GM21367 (cell line): ENCODE measurements around the gene WDR5.

Source experiments
- ATAC-seq: cut with Tn5 transposase; IDR thresholded peaks from one replicate; pipeline ENCODE4 v1.9.1; 2021; ENCODE audit not compliant: unreplicated experiment

WDR5 gene

GRCh38 chr9:134186471-134187109 is 50.7 kb downstream of the WDR5 start:
- no peak for ATAC-seq

DNA sequence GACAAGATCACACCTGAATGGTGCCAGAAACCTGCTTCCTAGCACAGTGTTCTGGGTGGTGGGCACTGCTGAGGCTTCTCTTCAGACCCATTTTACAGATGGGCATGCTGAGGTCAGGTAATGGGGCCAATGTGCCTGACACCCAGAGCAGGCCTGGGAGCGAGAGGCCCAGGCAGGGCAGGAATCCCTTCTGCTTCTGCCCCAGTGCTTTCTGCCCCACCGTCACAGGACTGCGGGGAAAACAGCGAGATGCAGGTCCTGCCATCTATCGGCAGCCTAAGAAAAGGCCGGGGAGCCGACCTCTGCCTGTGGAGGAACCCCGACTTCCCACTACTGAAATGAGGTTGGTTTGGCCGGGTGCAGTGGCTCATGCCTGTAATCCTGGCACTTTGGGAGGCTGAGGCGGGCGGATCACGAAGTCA is 51.2 kb downstream of the WDR5 start:
- no peak for ATAC-seq

DNA sequence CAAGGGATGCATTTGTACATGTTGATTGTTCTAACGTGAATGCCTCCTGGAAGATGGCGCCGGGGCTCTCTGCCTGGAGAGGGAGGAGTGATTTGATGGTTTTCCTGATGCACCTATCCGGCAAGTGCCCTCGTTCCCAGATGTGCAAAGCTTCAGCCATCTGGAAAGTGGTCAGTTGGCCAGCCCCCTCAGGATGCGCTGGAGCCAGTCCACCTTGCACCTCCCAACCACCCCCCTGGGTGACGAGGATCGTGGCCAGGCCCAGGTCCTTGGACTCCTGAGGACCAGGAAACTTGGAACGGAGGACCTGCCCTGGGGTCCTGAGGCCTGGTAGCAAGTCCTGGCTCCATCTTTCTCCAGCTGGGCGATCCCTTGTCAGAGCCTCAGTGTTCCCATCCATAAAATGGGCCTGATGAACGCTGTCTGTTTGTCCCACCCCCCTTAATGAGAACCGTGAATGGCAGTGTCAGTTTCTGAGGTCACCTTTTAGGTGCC is 52.1 kb downstream of the WDR5 start:
- no peak for ATAC-seq

- ATAC-seq, result no peak
Measured at GRCh38 chr9:134188386-134189144, 52.7 kb downstream of the WDR5 start.

DNA sequence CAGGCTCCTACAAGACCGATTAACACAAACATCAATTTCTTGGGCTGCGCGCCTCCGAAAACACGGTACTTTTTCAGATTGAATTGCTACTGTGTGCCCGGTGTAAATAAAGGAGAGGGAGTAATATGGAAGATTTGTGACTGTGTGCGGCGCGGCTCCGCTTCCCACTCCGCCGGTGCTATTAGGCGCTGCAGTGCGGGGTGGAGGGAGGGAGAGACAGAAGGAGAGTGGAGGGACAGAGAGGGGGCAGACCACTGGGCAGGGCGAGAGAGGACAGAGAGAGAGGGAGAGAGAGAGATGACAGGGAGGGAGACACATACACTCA is 53.2 kb downstream of the WDR5 start:
- ATAC-seq, result no peak

GRCh38 chr9:134189470-134190231 is 53.8 kb downstream of the WDR5 start:
- ATAC-seq, result no peak

- ATAC-seq, result no peak
Measured at GRCh38 chr9:134190232-134191121, 54.6 kb downstream of the WDR5 start.

GRCh38 chr9:134191455-134192209 is 55.8 kb downstream of the WDR5 start:
- ATAC-seq, result no peak

GRCh38 chr9:134192311-134192950 is 56.5 kb downstream of the WDR5 start:
- ATAC-seq, result no peak

- no peak for ATAC-seq
Measured at GRCh38 chr9:134192951-134193731, 57.3 kb downstream of the WDR5 start.

DNA sequence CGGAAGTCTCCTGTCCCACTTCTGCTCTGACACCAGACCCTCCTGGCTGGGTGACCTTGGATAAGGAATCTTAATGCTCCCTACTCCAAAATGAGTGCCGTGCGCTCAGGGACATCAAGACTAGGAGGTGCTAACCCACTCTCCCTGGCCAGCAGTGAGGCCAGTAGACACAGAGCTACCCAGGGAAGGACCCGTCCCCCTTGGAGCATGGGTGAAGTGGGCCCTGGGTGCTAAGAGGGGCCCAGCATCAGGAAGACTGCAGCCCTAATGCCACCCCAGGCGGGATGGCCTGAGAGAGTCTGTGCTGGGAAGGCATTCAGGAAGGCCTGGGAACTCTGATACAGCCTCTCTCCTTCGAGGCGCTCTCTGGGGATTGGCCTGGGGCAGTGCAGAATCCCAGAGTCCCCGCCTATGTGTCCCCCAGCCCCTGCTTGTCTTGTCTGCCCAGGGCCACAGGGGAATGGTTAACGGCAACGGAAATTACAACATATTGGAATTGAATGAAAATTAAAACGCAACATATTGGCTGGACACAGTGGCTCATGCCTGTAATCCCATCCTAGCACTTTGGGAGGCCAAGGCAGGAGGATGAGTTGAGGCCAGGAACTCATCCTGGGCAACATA is 58.1 kb downstream of the WDR5 start:
- no peak for ATAC-seq

GRCh38 chr9:134195558-134195957 is 59.7 kb downstream of the WDR5 start:
- no peak for ATAC-seq

DNA sequence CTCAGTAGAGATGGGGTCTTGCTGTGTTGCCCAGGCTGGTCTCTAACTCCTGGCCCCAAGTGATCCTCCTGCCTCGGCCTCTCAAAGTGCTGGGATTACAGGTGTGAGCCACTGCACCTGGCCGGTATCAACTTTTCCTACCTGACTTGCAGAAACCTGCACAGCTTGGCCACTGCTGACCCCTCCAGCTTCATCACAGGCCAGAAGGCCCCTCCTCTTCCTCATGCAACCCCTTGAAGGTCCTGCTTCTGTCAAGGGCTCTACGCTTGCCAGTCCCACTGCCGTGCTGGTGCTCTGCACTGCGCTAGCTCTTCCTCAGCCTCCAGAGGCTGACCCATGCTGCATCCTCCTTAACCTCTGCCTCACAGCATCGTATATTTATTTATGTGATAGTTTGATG is 61.0 kb downstream of the WDR5 start:
- ATAC-seq, result no peak

DNA sequence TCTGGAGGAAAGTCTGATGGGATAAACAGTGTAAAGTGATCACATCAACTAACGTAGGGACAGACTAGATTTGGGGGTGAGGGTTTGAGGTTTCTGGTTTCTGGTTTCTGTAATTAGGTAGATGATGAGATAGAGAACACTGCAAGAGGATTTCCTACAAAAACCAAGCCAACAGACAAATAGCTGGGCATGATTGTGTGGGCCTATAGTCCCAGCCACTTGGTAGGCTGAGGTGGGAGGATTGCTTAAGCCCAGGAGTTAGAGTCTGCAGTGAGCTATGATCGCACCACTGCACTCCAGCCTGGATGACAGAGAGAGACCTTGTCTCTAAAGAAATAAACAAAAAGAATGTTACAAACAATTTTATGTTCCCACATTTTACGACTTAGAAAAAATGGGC is 62.9 kb downstream of the WDR5 start:
- no peak for ATAC-seq

DNA sequence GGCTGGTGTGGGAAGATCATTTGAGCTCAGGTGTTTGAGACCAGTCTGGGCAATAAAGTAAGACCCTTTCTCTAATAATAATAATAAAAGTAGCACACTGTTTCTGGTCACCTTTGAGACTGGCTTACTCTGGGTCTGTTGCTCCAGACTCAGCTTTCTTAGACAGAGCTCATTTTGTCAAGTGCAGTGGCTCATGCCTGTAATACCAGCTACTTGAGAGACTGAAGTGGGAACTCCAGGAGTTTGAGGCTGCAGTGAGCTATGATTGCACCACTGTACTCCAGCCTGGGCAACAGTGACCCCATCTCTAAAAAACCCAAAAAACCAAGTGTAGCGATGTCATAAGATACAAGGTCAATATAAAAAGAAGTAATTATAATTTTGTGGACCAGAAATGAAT is 64.8 kb downstream of the WDR5 start:
- no peak for ATAC-seq

GRCh38 chr9:134203224-134203623 is 67.3 kb downstream of the WDR5 start:
- ATAC-seq, result no peak

DNA sequence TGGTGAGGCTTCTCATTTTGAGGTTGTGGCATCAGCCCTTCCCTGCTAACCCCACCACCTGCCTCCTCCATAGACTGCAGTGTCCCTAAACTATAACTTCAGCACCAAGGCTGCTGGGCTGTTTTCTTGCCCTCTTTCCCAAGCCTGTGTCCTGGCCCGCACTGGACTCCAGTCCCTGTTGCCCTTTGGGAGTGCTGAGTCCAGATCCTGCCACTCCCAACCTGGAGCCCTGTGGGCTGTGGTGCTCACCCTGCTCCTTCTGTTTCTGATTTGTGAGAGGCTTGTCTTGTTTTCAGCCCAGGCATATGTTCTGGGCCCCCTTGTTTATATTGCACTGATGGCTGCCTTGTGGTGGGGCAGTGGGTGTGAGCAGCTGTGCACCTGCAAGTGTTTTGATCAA is 68.2 kb downstream of the WDR5 start:
- no peak for ATAC-seq

- no peak for ATAC-seq
Measured at GRCh38 chr9:134204991-134205578, 69.2 kb downstream of the WDR5 start.
